ENCODE results near the gene CSH1. TPM values are rescaled to one million over a fixed set of nuclear protein-coding genes. Genes with fewer than 3 reads are reported as not detected.
"Not testable (repeated sequence)": the region's sequence is repeated elsewhere in the genome, so short reads cannot be mapped to it uniquely, and the experiment has no call there.

The CSH1 gene
- polyA plus RNA-seq, 1 experiment, result not detected

- POLR2A ChIA-PET; H3K4me3 ChIP-seq (ENCODE audit: low read depth, low read length); H3K36me3 ChIP-seq (ENCODE audit: control insufficient read depth, insufficient read depth, low read length); H3K27me3 ChIP-seq (ENCODE audit: control insufficient read depth, insufficient read depth, low read length); DNase-seq (ENCODE audit: low read depth): not testable (repeated sequence)
- CTCF ChIA-PET, result interaction anchor here (0.9 to 8.5 kb wide), 3 partner anchors 11 to 26 kb away, joined by 3 to 53 read pairs (median 6); partner anchors contain the start of genes GH1 and GH2
- peak; percentile 24; the same call in 1 of the 2 replicates for TF ChIP-seq CTCF (IDR thresholded peaks at IDR 0.05; ENCODE audit: insufficient read depth, low read depth, low read length)
Observed at GRCh38 chr17:63907161-63907778, 10.9 kb upstream of the CSH1 start.

GRCh38 chr17:63904796-63905195, 8.4 kb upstream of the CSH1 start:
- POLR2A ChIA-PET; H3K36me3 ChIP-seq (ENCODE audit: control insufficient read depth, insufficient read depth, low read length): not testable (repeated sequence)
- CTCF ChIA-PET, result interaction anchor here (0.6 to 8.5 kb wide), 13 partner anchors 7 to 127 kb away, joined by 3 to 53 read pairs (median 4); partner anchors contain the start of genes CSHL1, GH1 and GH2

GRCh38 chr17:63903787-63904201, 7.4 kb upstream of the CSH1 start:
- H3K27me3 ChIP-seq (ENCODE audit: control insufficient read depth, insufficient read depth, low read length); H3K36me3 ChIP-seq (ENCODE audit: control insufficient read depth, insufficient read depth, low read length); POLR2A ChIA-PET; DNase-seq (ENCODE audit: low read depth); H3K4me3 ChIP-seq (ENCODE audit: low read depth, low read length): not testable (repeated sequence)
- TF ChIP-seq CTCF (IDR thresholded peaks at IDR 0.05; ENCODE audit: insufficient read depth, low read depth, low read length), result peak; percentile 42
- CTCF ChIA-PET, result interaction anchor here (0.7 to 8.5 kb wide), 14 partner anchors 8 to 230 kb away, joined by 3 to 53 read pairs (median 3); partner anchors contain the start of genes CSHL1, GH1 and ICAM2

More at GRCh38 chr17:63904796-63905195, 8.4 kb upstream of the CSH1 start:
- not testable (repeated sequence) for H3K4me3 ChIP-seq (ENCODE audit: low read depth, low read length); DNase-seq (ENCODE audit: low read depth); H3K27me3 ChIP-seq (ENCODE audit: control insufficient read depth, insufficient read depth, low read length)

GRCh38 chr17:63901971-63902370, 5.6 kb upstream of the CSH1 start:
- ChIA-PET CTCF (interaction anchor here (0.7 to 8.5 kb wide), 8 partner anchors 10 to 395 kb away, joined by 3 to 53 read pairs (median 10); partner anchors contain the start of genes CSHL1, GH1 and GH2), POLR2A (interaction anchor here (0.6 kb wide), 1 partner anchor 39 kb away, joined by 3 read pairs; no protein-coding TSS in a partner anchor)
- DNase-seq (ENCODE audit: low read depth), result not testable (repeated sequence)

GRCh38 chr17:63898899-63899798, 2.8 kb upstream of the CSH1 start:
- H3K4me3 ChIP-seq (ENCODE audit: low read depth, low read length); DNase-seq (ENCODE audit: low read depth); H3K27me3 ChIP-seq (ENCODE audit: control insufficient read depth, insufficient read depth, low read length); POLR2A ChIA-PET; H3K36me3 ChIP-seq (ENCODE audit: control insufficient read depth, insufficient read depth, low read length): not testable (repeated sequence)
- CTCF ChIA-PET, result interaction anchor here (1.3 kb wide), 1 partner anchor 48 kb away, joined by 3 read pairs; no protein-coding TSS in a partner anchor

More at GRCh38 chr17:63901971-63902370, 5.6 kb upstream of the CSH1 start:
- not testable (repeated sequence) for H3K27me3 ChIP-seq (ENCODE audit: control insufficient read depth, insufficient read depth, low read length); H3K36me3 ChIP-seq (ENCODE audit: control insufficient read depth, insufficient read depth, low read length); H3K4me3 ChIP-seq (ENCODE audit: low read depth, low read length)

- POLR2A ChIA-PET; DNase-seq (ENCODE audit: low read depth): not testable (repeated sequence)
- CTCF ChIA-PET, result interaction anchor here (2.7 kb wide), 1 partner anchor 11 kb away, joined by 12 read pairs; no protein-coding TSS in a partner anchor
Observed at GRCh38 chr17:63894821-63895220, 1.6 kb downstream of the CSH1 start.

GRCh38 chr17:63894021-63894420, 2.4 kb downstream of the CSH1 start:
- DNase-seq (ENCODE audit: low read depth); POLR2A ChIA-PET; H3K36me3 ChIP-seq (ENCODE audit: control insufficient read depth, insufficient read depth, low read length); H3K4me3 ChIP-seq (ENCODE audit: low read depth, low read length): not testable (repeated sequence)
- peaks cover 11% of the 10 kb centered on the region for H3K27me3 ChIP-seq (ENCODE audit: control insufficient read depth, insufficient read depth, low read length)
- CTCF ChIA-PET, result interaction anchor here (0.8 to 2.7 kb wide), 2 partner anchors 10 to 18 kb away, joined by 3 to 12 read pairs; partner anchors contain the start of gene CSHL1

More at GRCh38 chr17:63894821-63895220, 1.6 kb downstream of the CSH1 start:
- not testable (repeated sequence) for H3K4me3 ChIP-seq (ENCODE audit: low read depth, low read length); H3K36me3 ChIP-seq (ENCODE audit: control insufficient read depth, insufficient read depth, low read length)
- H3K27me3 ChIP-seq (ENCODE audit: control insufficient read depth, insufficient read depth, low read length), result peaks cover 11% of the 10 kb centered on the region

Measured in BJ (cell line).